ENCODE measurements around the gene PINLYP.

- TF ChIP-seq ZFP3 (CRISPR knock-in tag; IDR thresholded peaks at IDR 0.05) (no peak), SNAI2 (CRISPR knock-in tag; IDR thresholded peaks at IDR 0.05) (no peak), TOX (CRISPR knock-in tag; IDR thresholded peaks at IDR 0.05; ENCODE audit: borderline replicate concordance) (no peak), ISL1 (CRISPR knock-in tag; IDR thresholded peaks at IDR 0.05) (no peak), ZNF565 (CRISPR knock-in tag; conservative IDR thresholded peaks at IDR 0.05; ENCODE audit: low read depth) (no peak), ZNF8 (CRISPR knock-in tag; IDR thresholded peaks at IDR 0.05) (no peak), ZFP30 (CRISPR knock-in tag; IDR thresholded peaks at IDR 0.05) (no peak), ARNTL (CRISPR knock-in tag; IDR thresholded peaks at IDR 0.05; ENCODE audit: borderline replicate concordance, low read depth) (no peak), BACH2 (CRISPR knock-in tag; IDR thresholded peaks at IDR 0.05; ENCODE audit: borderline replicate concordance) (no peak)
Measured at GRCh38 chr19:43594081-43594697, 18.6 kb downstream of the PINLYP start.
